ENCODE data around the gene STAT3.
A peak's percentile ranks its signal among the peaks of the same experiment; 100 is the strongest.

Gene STAT3

DNA sequence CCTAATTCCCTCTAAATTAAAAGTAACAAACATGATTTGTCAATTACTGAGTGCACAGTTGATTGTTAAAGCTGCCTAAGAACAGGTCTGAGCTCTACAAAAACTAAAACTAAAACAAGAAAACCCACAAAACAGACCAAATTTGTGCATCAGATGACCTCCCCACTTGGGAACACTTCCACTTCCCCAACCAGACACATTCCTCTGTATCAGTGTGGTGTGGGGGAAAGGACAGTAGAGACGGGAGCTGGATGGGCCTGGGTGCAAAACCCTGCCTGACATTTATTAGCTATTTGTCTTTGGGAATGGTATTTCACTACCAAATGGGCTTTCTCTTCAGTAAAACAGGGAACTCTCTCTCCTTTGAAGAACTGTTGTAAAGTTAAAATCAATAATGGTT is 29.8 kb downstream of the STAT3 start:
- no peak for DNase-seq (ENCODE audit: low read depth in 2 of 2)
- no peak overlapping the region for H3K4me3 ChIP-seq (replicated peaks in 1 of 2; ENCODE audit: low read depth in 2 of 2, low read length in 2 of 2)
- no peak for TF ChIP-seq CTCF (IDR thresholded peaks at IDR 0.05; ENCODE audit: low read depth, low read length)

DNA sequence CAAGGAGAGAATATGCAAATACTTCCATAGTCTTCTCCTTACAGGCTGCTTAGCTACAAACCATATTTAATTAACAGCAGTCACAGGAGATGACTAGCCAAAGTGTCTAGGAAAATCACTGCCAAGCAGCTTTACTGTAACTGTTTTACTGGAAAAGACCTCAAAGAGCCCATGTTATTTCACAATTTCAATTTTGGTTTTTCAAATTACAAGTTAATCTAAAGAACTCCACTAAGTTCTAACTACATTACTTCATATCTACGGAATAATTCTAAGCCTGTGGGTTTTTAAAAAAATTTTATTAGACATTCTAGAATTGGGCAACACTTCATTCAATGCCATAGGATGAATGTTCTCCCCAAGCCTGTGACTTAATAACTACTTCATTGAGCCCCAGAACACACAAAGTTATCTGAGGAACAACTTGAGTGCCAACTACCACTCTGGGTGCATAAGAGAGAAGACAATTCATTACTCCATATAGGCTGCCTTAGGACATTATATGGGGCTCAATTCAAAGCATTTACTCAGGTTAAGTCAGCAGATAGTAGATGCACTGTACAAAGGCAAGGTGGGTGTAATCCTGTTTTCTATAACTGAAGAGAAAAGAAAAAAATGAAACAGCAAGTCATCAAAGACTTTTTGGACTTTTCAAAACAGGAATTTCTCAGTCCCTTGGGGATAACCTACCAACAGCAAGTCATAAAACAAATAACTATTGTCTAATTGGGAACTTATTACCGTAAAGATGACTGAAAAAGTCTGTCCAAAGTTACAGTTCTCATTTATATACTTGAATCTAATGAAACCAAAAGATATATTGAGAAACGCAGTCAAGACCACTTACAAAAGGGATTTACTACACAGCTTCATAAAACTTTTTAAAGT is 33.0 kb downstream of the STAT3 start:
- TF ChIP-seq CTCF (IDR thresholded peaks at IDR 0.05; ENCODE audit: low read depth, low read length) = no peak
- no peak overlapping the region for H3K4me3 ChIP-seq (replicated peaks in 1 of 2; ENCODE audit: low read depth in 2 of 2, low read length in 2 of 2)
- DNase-seq (ENCODE audit: low read depth in 2 of 2) = peak; percentile 62 to 76

DNA sequence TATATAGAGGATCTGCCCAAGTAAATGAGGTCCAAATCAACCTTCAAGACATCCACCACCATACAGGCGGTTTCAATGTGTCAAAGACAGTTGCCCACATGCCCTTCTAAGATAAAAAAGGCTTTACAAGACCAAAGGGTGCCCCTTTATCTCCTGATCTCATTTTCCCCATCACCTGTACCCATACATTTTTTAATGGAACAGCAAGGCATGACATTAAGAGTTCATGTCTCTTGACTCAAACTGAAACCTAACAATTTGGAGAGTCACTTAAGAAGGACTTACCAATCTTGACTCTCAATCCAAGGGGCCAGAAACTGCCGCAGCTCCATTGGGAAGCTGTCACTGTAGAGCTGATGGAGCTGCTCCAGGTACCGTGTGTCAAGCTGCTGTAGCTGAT is 40.1 kb downstream of the STAT3 start:
- no peak for DNase-seq (ENCODE audit: low read depth in 2 of 2)
- no peak overlapping the region for H3K4me3 ChIP-seq (replicated peaks in 1 of 2; ENCODE audit: low read depth in 2 of 2, low read length in 2 of 2)
- TF ChIP-seq CTCF (IDR thresholded peaks at IDR 0.05; ENCODE audit: low read depth, low read length) = no peak

GRCh38 chr17:42347606-42348005 is 40.6 kb downstream of the STAT3 start:
- DNase-seq (ENCODE audit: low read depth in 2 of 2) = no peak
- no peak for TF ChIP-seq CTCF (IDR thresholded peaks at IDR 0.05; ENCODE audit: low read depth, low read length)
- H3K4me3 ChIP-seq (replicated peaks in 1 of 2; ENCODE audit: low read depth in 2 of 2, low read length in 2 of 2) = no peak overlapping the region

GRCh38 chr17:42347198-42347597 is 41.0 kb downstream of the STAT3 start:
- peak; percentile 73 to 85 for DNase-seq (ENCODE audit: low read depth in 2 of 2)
- H3K4me3 ChIP-seq (replicated peaks in 1 of 2; ENCODE audit: low read depth in 2 of 2, low read length in 2 of 2) = no peak overlapping the region
- TF ChIP-seq CTCF (IDR thresholded peaks at IDR 0.05; ENCODE audit: low read depth, low read length) = no peak

DNA sequence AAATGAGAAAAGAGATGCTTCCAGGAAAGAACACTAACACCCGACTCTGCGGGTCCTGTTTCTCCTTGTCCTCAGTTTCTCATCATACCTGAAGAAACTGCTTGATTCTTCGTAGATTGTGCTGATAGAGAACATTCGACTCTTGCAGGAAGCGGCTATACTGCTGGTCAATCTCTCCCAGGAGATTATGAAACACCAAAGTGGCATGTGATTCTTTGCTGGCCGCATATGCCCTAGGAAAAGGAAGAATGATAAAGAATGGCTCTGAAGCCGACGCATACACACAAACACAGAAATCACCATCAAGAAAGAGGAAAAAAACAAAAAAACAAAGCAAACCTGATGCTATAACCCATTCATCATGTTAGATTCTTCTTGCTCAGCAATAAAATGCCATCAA is 41.8 kb downstream of the STAT3 start:
- no peak overlapping the region for H3K4me3 ChIP-seq (replicated peaks in 1 of 2; ENCODE audit: low read depth in 2 of 2, low read length in 2 of 2)
- no peak for TF ChIP-seq CTCF (IDR thresholded peaks at IDR 0.05; ENCODE audit: low read depth, low read length)
- peak in 1 of 2 donors; percentile 51 for DNase-seq (ENCODE audit: low read depth in 2 of 2)

Data from cardiac fibroblast (primary cell).